OCI-LY1 (cell line): Measurements from ENCODE around the gene CT47B1.
"Not testable (repeated sequence)": the region's sequence is repeated elsewhere in the genome, so short reads cannot be mapped to it uniquely, and the experiment has no call there.

Source experiments
- H2AFZ ChIP-seq: fragments of 200-600 bp; sonication (generic), shearing (Covaris generic); 2 replicates; pipeline ENCODE4 v1.6.0; 2014; ENCODE audit warnings: antibody characterized with exemption, mild to moderate bottlenecking, low read length
- H3F3A ChIP-seq: fragments of 200-600 bp; sonication (generic), shearing (Covaris generic); 2 replicates; pipeline ENCODE4 v1.6.0; 2014; ENCODE audit warnings: mild to moderate bottlenecking, antibody characterized with exemption, low read length, moderate library complexity; ENCODE audit not compliant: insufficient read depth
- H3K27ac ChIP-seq: fragments of 200-600 bp; sonication (generic); 2 replicates; pipeline ENCODE4 v1.5.1; 2014; ENCODE audit warnings: low read length, mixed run types, mild to moderate bottlenecking, low read depth; ENCODE audit not compliant: poor library complexity, severe bottlenecking
- H3K27me3 ChIP-seq: fragments of 200-600 bp; sonication (generic); 2 replicates; pipeline ENCODE4 v1.6.0; 2014; ENCODE audit warnings: antibody characterized with exemption, mild to moderate bottlenecking, low read length, moderate library complexity; ENCODE audit not compliant: insufficient read depth
- H3K36me3 ChIP-seq: fragments of 200-600 bp; sonication (generic); 2 replicates; pipeline ENCODE4 v1.6.1; 2014; ENCODE audit warnings: mild to moderate bottlenecking, antibody characterized with exemption, low read length, moderate library complexity, mixed read lengths; ENCODE audit not compliant: insufficient read depth
- H3K4me1 ChIP-seq: fragments of 200-600 bp; sonication (generic); 2 replicates; pipeline ENCODE4 v1.5.1; 2014; ENCODE audit warnings: mild to moderate bottlenecking, low read length, moderate library complexity; ENCODE audit not compliant: insufficient read depth, severe bottlenecking
- H3K4me2 ChIP-seq: fragments of 200-600 bp; sonication (generic), shearing (Covaris generic); 2 replicates; pipeline ENCODE4 v1.6.1; 2014; ENCODE audit warnings: low read length
- H3K4me3 ChIP-seq: fragments of 200-600 bp; sonication (generic); 2 replicates; pipeline ENCODE4 v1.5.1; 2014; ENCODE audit warnings: low read length, low read depth, mild to moderate bottlenecking, mixed read lengths; ENCODE audit not compliant: poor library complexity, severe bottlenecking
- H3K79me2 ChIP-seq: fragments of 200-600 bp; shearing (Covaris generic); 2 replicates; pipeline ENCODE4 v1.6.1; 2016; ENCODE audit warnings: mixed run types, low read length, mixed read lengths; ENCODE audit not compliant: insufficient read depth
- H3K9ac ChIP-seq: fragments of 200-600 bp; sonication (generic), shearing (Covaris generic); 2 replicates; pipeline ENCODE4 v1.6.1; 2014; ENCODE audit warnings: mild to moderate bottlenecking, low read length, mixed read lengths
- H3K9me2 ChIP-seq: fragments of 200-600 bp; sonication (generic), shearing (Covaris generic); 2 replicates; pipeline ENCODE4 v1.6.1; 2014; ENCODE audit warnings: low read depth, mild to moderate bottlenecking, low read length, mixed read lengths
- H3K9me3 ChIP-seq: fragments of 200-600 bp; shearing (Covaris generic); 2 replicates; pipeline ENCODE4 v1.6.1; 2014; ENCODE audit warnings: low read length, mixed read lengths
- H4K20me1 ChIP-seq: fragments of 200-600 bp; sonication (generic), shearing (Covaris generic); 2 replicates; pipeline ENCODE4 v1.6.0; 2016; ENCODE audit warnings: mild to moderate bottlenecking, low read length; ENCODE audit not compliant: insufficient read depth
- CTCF ChIP-seq: fragments of 200-600 bp; sonication (generic), shearing (Covaris generic); IDR thresholded peaks from 2 replicates; pipeline ENCODE4 v1.5.1; 2017; ENCODE audit warnings: mild to moderate bottlenecking, antibody characterized with exemption, low read length, moderate library complexity, mixed read lengths
- EZH2 ChIP-seq: fragments of 200-600 bp; sonication (generic), shearing (Covaris generic); IDR thresholded peaks from 2 replicates; pipeline ENCODE4 v1.8.0; 2017; ENCODE audit warnings: borderline replicate concordance, mixed run types, mild to moderate bottlenecking, antibody characterized with exemption, low read length, moderate library complexity, mixed read lengths

CT47B1 gene

GRCh38 chrX:120875766-120876165, at the start of gene CT47B1:
CT47B1 (minus strand) TSS chrX:120875866; CDS start chrX:120875670, 196 bp downstream.
- H3K4me1 ChIP-seq, H3K79me2 ChIP-seq, H4K20me1 ChIP-seq, H2AFZ ChIP-seq, H3K9ac ChIP-seq, H3K27ac ChIP-seq, H3F3A ChIP-seq, H3K4me3 ChIP-seq, H3K9me2 ChIP-seq, H3K4me2 ChIP-seq, H3K27me3 ChIP-seq, H3K9me3 ChIP-seq, H3K36me3 ChIP-seq: not testable (repeated sequence)

GRCh38 chrX:120874678-120875557, 748 bp downstream of the CT47B1 start:
- Histone ChIP-seq H3K9me2 (no peaks in the 10 kb centered on the region), H3K27ac (no peak overlapping the region), H3K4me1 (no peaks in the 10 kb centered on the region), H2AFZ (no peak overlapping the region), H4K20me1 (no peaks in the 10 kb centered on the region), H3K36me3 (no peaks in the 10 kb centered on the region), H3K4me2 (no peak overlapping the region), H3K27me3 (no peaks in the 10 kb centered on the region), H3K79me2 (no peaks in the 10 kb centered on the region), H3K4me3 (no peak overlapping the region), H3K9ac (no peak overlapping the region), H3K9me3 (no peaks in the 10 kb centered on the region), H3F3A (no peaks in the 10 kb centered on the region)
- TF ChIP-seq CTCF (no peak), EZH2 (no peak)

- H3K79me2 ChIP-seq, result no peaks in the 10 kb centered on the region
- H3K9me3 ChIP-seq, result no peaks in the 10 kb centered on the region
- H3F3A ChIP-seq, result no peaks in the 10 kb centered on the region
- no peak overlapping the region for H3K4me3 ChIP-seq
- no peak overlapping the region for H2AFZ ChIP-seq
- H4K20me1 ChIP-seq, result no peaks in the 10 kb centered on the region
- no peak overlapping the region for H3K9ac ChIP-seq
- H3K27ac ChIP-seq, result no peak overlapping the region
- H3K4me1 ChIP-seq, result no peaks in the 10 kb centered on the region
- no peaks in the 10 kb centered on the region for H3K27me3 ChIP-seq
- no peaks in the 10 kb centered on the region for H3K36me3 ChIP-seq
- no peaks in the 10 kb centered on the region for H3K9me2 ChIP-seq
- TF ChIP-seq CTCF (peak; percentile 46), EZH2 (no peak)
- H3K4me2 ChIP-seq, result no peak overlapping the region
These were observed 18.4 kb downstream of the CT47B1 start for GRCh38 chrX:120857240-120857639.

GRCh38 chrX:120840827-120841226, 34.8 kb downstream of the CT47B1 start:
- Histone ChIP-seq H3K27me3 (no peaks in the 10 kb centered on the region), H2AFZ (no peak overlapping the region), H3K9me3 (no peaks in the 10 kb centered on the region), H3F3A (no peaks in the 10 kb centered on the region), H3K9me2 (no peaks in the 10 kb centered on the region), H3K4me1 (no peaks in the 10 kb centered on the region), H3K4me3 (no peak overlapping the region), H3K27ac (no peak overlapping the region), H4K20me1 (no peaks in the 10 kb centered on the region), H3K9ac (no peak overlapping the region), H3K4me2 (no peak overlapping the region), H3K36me3 (no peaks in the 10 kb centered on the region), H3K79me2 (no peaks in the 10 kb centered on the region)
- no peak for TF ChIP-seq CTCF
- no peak for TF ChIP-seq EZH2
